HG02763 (cell line): ENCODE results near the gene ARFRP1.

Experiments
- ATAC-seq: cut with Tn5 transposase; IDR thresholded peaks from one replicate; pipeline ENCODE4 v1.9.1; 2021; ENCODE audit warnings: mild to moderate bottlenecking, moderate library complexity; ENCODE audit not compliant: unreplicated experiment

The ARFRP1 gene

DNA sequence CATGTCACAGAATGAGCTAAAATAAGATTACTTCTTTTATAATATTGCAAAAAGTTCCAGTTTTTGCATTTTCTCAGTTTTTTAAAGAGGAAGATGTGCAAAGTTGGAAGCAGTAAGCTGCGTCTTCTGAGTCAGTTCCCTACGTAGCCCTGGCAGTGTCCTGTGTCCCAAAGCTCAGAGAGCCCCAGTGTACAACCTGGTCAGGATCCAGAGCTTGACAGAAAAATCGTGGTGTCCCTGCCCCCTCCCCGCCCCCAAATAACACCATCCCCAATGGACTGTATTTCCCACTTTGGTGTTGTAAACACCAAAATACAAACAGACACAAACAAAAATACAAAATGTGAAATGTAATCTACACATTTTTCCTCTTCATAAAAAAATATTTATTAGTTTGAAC, 36.4 kb upstream of the ARFRP1 start:
- no peak for ATAC-seq

- ATAC-seq, result no peak
Observed at GRCh38 chr20:63743210-63743970, 35.6 kb upstream of the ARFRP1 start.

- ATAC-seq, result no peak
Observed at GRCh38 chr20:63742381-63743024, 34.7 kb upstream of the ARFRP1 start.

- no peak for ATAC-seq
Observed at GRCh38 chr20:63741676-63742380, 34.1 kb upstream of the ARFRP1 start.

- ATAC-seq, result no peak
Observed at GRCh38 chr20:63741354-63741675, 33.5 kb upstream of the ARFRP1 start.

DNA sequence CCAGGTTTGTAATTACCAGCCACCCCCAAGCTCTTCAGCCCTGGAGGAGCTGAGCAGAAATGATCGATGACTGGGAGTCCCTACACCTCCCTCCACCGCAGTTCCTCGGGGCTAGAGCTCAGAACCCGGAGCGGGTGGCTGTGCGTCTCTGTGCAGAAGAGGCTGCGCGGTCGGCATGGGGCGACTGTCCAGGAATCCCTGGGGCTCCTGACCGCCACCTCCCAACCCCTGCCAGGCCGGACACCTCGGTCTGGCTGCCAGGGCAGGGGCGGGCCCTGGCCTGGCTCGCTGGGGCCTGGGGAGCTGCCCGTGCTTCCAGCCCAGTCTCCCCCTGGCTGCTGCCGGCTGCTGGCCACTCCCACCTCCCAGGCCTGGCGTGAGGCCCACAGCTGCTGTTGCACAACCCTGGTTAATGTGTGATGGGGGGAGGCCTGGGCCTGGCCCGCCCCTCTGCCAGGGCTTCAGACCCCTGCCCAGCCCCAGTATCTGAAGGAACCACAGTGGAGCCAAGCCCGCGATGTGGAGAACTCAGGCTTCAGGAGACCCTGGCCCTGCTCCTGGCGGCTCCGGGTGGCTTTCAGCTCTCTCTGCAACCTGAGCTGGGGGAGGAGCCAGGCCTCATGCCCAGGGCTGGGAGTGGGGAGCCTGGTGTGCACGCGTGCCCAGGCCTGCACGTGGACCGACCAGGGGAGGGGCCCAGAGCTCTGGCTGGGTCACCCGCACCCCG, 33.0 kb upstream of the ARFRP1 start:
- no peak for ATAC-seq

DNA sequence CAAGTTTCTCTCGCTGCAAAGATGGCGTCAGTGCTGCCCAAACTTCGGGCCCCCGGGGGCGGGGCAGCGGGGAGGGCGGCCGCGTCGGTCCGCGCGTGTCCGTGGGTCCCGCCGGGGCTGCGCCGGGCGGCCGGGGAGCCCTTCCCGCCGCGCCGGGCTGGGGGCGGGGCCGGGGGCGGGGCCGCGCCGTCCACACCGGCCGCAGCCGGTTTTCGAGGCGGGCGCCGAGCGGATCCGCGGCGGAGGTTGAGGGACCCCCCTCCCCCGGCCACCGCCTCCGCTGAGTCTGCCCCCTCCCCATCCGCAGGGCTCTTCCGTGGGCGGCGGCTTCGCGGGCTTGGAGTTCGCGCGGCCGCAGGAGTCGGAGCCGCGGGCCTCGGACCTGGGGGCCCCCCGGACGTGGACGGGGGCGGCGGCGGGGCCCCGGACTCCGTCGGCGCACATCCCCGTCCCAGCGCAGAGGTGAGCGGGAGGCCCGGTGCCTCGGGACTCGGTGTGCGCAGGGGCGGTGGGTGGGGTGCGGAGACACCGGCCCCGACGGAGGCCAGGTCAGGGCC, 32.4 kb upstream of the ARFRP1 start:
- ATAC-seq, result peak; percentile 13

DNA sequence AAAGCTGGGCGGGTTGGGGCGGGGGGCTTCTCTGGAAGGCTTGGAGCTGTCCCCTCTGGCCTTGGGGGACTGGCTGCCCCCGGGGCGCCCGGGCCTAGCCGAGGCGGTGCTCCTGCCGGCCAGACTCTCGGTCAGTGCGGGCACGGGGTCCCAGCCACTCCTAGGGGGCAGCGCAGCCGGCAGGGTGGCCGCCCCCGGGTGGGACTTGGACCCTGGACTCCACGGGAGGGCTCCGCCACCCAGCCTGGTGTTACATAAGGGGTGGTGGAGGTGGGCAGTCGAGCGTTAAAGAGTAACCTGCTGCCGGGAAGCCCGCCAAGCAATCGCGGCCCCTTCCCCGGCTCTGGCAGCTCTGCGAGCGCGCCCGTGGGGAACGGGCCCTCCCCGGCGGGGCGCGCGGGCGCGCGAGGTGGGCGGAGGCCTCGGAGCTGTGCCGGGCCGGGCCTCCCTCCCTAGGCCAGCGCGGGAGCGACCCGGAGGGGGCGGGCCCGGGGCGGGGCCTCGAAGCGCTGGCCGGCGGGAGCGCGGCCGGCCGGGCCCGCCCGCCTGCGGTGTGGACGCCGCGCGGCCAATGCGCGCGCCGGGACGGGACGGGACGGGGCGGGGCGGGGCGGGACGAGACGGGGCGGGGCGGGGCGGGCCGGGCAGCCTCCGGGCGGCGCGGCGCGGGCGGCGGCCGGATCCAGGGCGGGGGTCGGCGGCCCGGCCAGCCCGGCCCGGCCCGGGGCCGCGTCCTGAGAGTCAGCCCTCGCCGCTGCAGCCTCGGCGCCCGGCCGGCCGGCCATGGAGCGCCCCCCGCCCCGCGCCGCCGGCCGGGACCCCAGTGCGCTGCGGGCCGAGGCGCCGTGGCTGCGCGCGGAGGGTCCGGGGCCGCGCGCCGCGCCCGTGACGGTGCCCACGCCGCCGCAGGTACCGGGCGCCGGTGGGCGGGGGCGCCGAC, 31.6 kb upstream of the ARFRP1 start, which contains the start of gene SLC2A4RG:
Gene SLC2A4RG (plus strand): TSS at position 647 of the 940 bp plus-strand sequence. CDS start 137 bp downstream, at position 784.
- ATAC-seq, result peak; percentile 45

- ATAC-seq, result no peak
Observed at GRCh38 chr20:63738687-63739129, 30.9 kb upstream of the ARFRP1 start.

- no peak for ATAC-seq
Observed at GRCh38 chr20:63737945-63738686, 30.3 kb upstream of the ARFRP1 start.

- no peak for ATAC-seq
Observed at GRCh38 chr20:63737695-63737944, 29.8 kb upstream of the ARFRP1 start.

DNA sequence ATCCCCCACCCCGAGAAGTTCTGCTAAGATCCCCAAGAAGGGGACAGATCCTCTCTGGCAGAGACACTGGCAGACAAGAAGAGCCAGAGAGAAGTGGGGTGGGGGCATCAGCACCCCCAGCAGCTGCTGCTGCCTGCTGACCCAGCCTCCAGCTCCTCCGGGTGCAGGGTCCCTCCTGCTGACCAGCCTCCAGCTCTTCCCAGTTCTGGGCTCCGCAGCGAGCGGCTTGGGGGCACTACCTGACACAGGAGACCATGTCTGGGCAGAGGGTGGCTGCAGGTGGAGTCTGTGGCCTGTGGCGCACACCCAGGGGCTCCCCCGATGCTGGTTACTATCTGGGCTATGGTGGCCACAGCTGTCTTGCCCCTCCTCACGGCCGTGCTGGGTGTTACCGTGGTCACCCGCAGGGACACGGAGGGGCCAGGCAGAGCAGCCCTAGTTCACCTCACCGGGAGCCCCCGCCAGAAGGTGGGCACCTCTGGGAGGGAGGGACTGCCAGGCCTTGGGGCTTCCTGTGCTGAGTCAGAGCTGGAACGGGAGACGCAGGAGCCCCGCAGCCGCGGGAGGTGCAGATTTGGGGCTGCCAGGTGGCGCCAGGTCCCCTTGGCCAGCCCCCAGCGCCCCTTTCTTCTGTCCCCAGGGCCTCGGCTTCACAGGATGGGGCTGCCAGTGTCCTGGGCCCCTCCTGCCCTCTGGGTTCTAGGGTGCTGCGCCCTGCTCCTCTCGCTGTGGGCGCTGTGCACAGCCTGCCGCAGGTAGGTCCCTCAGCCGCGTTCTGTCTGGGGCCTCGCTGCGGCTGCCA, 29.3 kb upstream of the ARFRP1 start:
- no peak for ATAC-seq

- no peak for ATAC-seq
Observed at GRCh38 chr20:63735859-63736718, 28.3 kb upstream of the ARFRP1 start, which contains the start of gene LIME1. Gene LIME1 (plus strand): TSS chr20:63736664. CDS start chr20:63737550, 886 bp downstream.

- ATAC-seq, result no peak
Observed at GRCh38 chr20:63734946-63735858, 27.4 kb upstream of the ARFRP1 start.

DNA sequence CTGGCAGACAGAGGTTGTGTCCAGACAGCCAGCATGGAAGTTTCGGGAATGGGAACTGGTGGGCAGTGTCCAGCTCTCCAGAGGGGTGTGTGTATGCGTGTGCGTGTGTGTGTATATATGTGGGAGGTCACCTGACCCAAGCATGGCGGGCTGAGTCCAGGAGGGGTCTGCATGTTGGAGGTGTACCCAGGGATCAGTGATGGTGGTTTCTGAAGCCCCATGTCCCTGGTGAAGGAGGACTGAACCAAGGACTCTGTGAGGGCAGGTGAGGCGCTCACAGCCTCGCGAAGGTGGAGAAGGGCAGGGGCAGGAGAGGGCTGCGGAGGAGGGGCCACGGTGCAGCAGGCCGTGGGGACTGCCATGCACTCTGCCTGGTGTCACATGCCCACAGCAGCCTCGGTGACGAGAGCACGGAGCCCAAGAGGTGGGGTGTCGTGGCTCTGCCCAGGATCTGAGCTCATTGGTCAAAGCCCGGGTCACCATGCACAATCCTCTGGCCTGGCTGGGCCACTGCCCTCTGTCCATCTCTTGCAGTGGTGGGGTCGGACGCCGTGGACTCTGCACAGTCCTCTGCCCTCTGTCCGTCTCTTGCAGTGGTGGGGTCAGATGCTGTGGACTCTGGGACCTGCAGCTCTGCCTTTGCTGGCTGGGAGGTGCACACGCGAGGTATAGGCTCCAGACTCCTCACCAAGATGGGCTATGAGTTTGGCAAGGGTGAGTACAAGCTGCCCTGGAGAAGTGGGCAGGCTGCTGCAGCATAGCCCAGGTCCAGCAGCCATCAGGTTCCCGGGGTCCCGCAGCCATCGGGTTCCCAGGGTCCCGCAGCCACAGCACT, 26.6 kb upstream of the ARFRP1 start:
- ATAC-seq, result no peak
